Left colon (tissue), 2 donors: ENCODE data around the gene TNS3. TPM values are rescaled to one million over a fixed set of nuclear protein-coding genes. Genes with fewer than 3 reads are reported as not detected.
A peak's percentile ranks its signal among the peaks of the same experiment; 100 is the strongest.
"Not testable (repeated sequence)": the region's sequence is repeated elsewhere in the genome, so short reads cannot be mapped to it uniquely, and the experiment has no call there.

Source experiments
- ATAC-seq: fragments of 200-7000 bp; cut with Tn5 transposase; one replicate; pipeline ENCODE4 v1.9.1; 2020; ENCODE audit warnings: mild to moderate bottlenecking, moderate library complexity
- DNase-seq, 2 donors: peaks; one replicate each; pipeline ENCODE4 v3.0.0-alpha.2; 2020
- intact Hi-C, 2 donors: fragments of 100-400 bp; cut with DNase I in 1 of 2; cut with micrococcal nuclease in 1 of 2; formaldehyde crosslinking; loops; one replicate each; pipeline versions ENCODE4 v1.11.2 to v1.14.0; 2022; cut with DNase I, micrococcal nuclease
- total RNA-seq, 2 donors: library from RNA; stranded (reverse); fragmentation: NEBNext Ultra II Directional; extraction: Animal tissue kit (Norgen Biotek cat#: 25700); gene quantifications; one replicate each; pipeline ENCODE4 v1.2.1, GENCODE V29; 2021
- donor health status: DM: no; HTN: no; CAD: no.
- donor health status: DM: yes; HTN: yes; CAD: no.

Gene TNS3
- total RNA-seq, 2 donors from 2014 or later: 56.9 to 62.3 TPM

- ATAC-seq (no peak), DNase-seq (no peak)
- intact Hi-C loops: no loop called here
Measured at GRCh38 chr7:47473499-47474210, 108.3 kb downstream of the TNS3 start.

- intact Hi-C loops: no loop called here
- no peak for ATAC-seq
- no peak for DNase-seq
Measured at GRCh38 chr7:47472444-47473157, 109.3 kb downstream of the TNS3 start.

- intact Hi-C loops: no loop called here
- DNase-seq: no peak
- no peak for ATAC-seq
Measured at GRCh38 chr7:47471831-47472230, 110.1 kb downstream of the TNS3 start.

GRCh38 chr7:47471358-47471703 is 110.6 kb downstream of the TNS3 start:
- DNase-seq (no peak), ATAC-seq (no peak)
- intact Hi-C loops: no loop called here

- intact Hi-C loops: no loop called here
- DNase-seq (peak; percentile 52 to 69), ATAC-seq (peak; percentile 58)
Measured at GRCh38 chr7:47470567-47471357, 111.1 kb downstream of the TNS3 start.

GRCh38 chr7:47469846-47470245 is 112.1 kb downstream of the TNS3 start:
- peak; percentile 11 for ATAC-seq
- DNase-seq, intact Hi-C loops: not testable (repeated sequence)

GRCh38 chr7:47466832-47467231 is 115.1 kb downstream of the TNS3 start:
- intact Hi-C loops: no loop called here
- peak; percentile 63 for ATAC-seq
- DNase-seq: no peak

- intact Hi-C loops: no loop called here
- DNase-seq: no peak
- ATAC-seq: no peak
Measured at GRCh38 chr7:47465191-47465590, 116.7 kb downstream of the TNS3 start.

- DNase-seq (no peak), ATAC-seq (no peak)
- intact Hi-C loops: no loop called here
Measured at GRCh38 chr7:47464266-47464665, 117.6 kb downstream of the TNS3 start.

- no peak for DNase-seq
- intact Hi-C loops: no loop called here
- no peak for ATAC-seq
Measured at GRCh38 chr7:47461746-47462145, 120.2 kb downstream of the TNS3 start.

GRCh38 chr7:47461161-47461560 is 120.8 kb downstream of the TNS3 start:
- intact Hi-C loops: no loop called here
- ATAC-seq: peak; percentile 10

GRCh38 chr7:47460251-47460989 is 121.5 kb downstream of the TNS3 start:
- DNase-seq: peak; percentile 87 to 89
- peak; percentile 92 for ATAC-seq
- intact Hi-C loops: no loop called here

More at GRCh38 chr7:47461161-47461560, 120.8 kb downstream of the TNS3 start:
- DNase-seq: peak in 1 of 2 donors; percentile 46

GRCh38 chr7:47458486-47458885 is 123.4 kb downstream of the TNS3 start:
- no peak for ATAC-seq
- intact Hi-C loops: loop anchor here in 1 of 2 donors (10.0 kb wide), 1 partner anchor 116 kb away; no protein-coding TSS in a partner anchor
- no peak for DNase-seq

- ATAC-seq (peak; percentile 11), DNase-seq (no peak)
- intact Hi-C loops: loop anchor here in 1 of 2 donors (10.0 kb wide), 1 partner anchor 117 kb away; no protein-coding TSS in a partner anchor
Measured at GRCh38 chr7:47458057-47458456, 123.9 kb downstream of the TNS3 start.

- ATAC-seq (no peak), DNase-seq (peak in 1 of 2 donors; percentile 17)
- intact Hi-C loops: loop anchor here in 1 of 2 donors (10.0 kb wide), 1 partner anchor 118 kb away; no protein-coding TSS in a partner anchor
Measured at GRCh38 chr7:47456210-47456955, 125.5 kb downstream of the TNS3 start.

GRCh38 chr7:47455872-47456185 is 126.1 kb downstream of the TNS3 start:
- ATAC-seq: no peak
- intact Hi-C loops: loop anchor here in 1 of 2 donors (10.0 kb wide), 1 partner anchor 119 kb away; no protein-coding TSS in a partner anchor
- no peak for DNase-seq

GRCh38 chr7:47454974-47455871 is 126.7 kb downstream of the TNS3 start:
- ATAC-seq (no peak), DNase-seq (peak in 1 of 2 donors; percentile 21)
- intact Hi-C loops: loop anchor here in 1 of 2 donors (10.0 kb wide), 1 partner anchor 120 kb away; no protein-coding TSS in a partner anchor
